HepG2 (cell line): ENCODE results near the gene PGAP1. TPM values are rescaled to one million over a fixed set of nuclear protein-coding genes. Genes with fewer than 3 reads are reported as not detected.

Source experiments
- ATAC-seq: fragments of 200-7000 bp; cut with Tn5 transposase; 3 replicates; pipeline ENCODE4 v1.9.1; 2020; ENCODE audit warnings: mild to moderate bottlenecking, moderate library complexity
- BruUV-seq: library from RNA; stranded (reverse); fragments of 400-500 nt; replicated peaks from 2 replicates; lab custom pipeline; 2021; lab: Mats Ljungman, UMichigan
- CTCF ChIA-PET: fragments of 300-600 bp; formaldehyde crosslinking; extraction: SDS; loops from one replicate; lab custom pipeline; 2021; ENCODE audit warnings: low total read pairs, inconsistent platforms, low intra/inter-chr PET ratio; lab: Yijun Ruan, JAX
- POLR2A ChIA-PET: fragments of 350-600 bp; sonication (Branson Sonifier 250); formaldehyde crosslinking; loops from one replicate; lab custom pipeline; 2020; ENCODE audit warnings: antibody characterized with exemption, inconsistent platforms; lab: Yijun Ruan, JAX
- DNase-seq: peaks from one replicate; pipeline ENCODE4 v3.0.0-alpha.2; 2015; ENCODE audit warnings: low spot score
- FAIRE-seq: peaks from 3 replicates; lab custom pipeline; 2011; peaks lifted over from hg19 to GRCh38; lab: Jason Lieb, UNC
- H2AFZ ChIP-seq: one replicate; pipeline ENCODE4 v1.6.1; 2011; ENCODE audit warnings: low read length, inconsistent platforms
- H3K27ac ChIP-seq: fragments of 300-600 bp; 3 replicates; pipeline ENCODE4 v1.8.0; 2011; ENCODE audit warnings: mixed run types, mild to moderate bottlenecking, mixed read lengths, low read length, inconsistent platforms; ENCODE audit not compliant: insufficient read depth; ENCODE audit errors: extremely low read length
- H3K27me3 ChIP-seq, 2 experiments: fragments of 200-600 bp in 1 of 2; 2 replicates in 1 of 2; 3 replicates in 1 of 2; pipeline versions ENCODE4 v1.6.0 to v1.8.0; 2011; ENCODE audit warnings: low read length in 2 of 2, mild to moderate bottlenecking in 2 of 2, moderate library complexity in 2 of 2, inconsistent platforms in 1 of 2; ENCODE audit not compliant: insufficient read depth in 2 of 2, control insufficient read depth in 1 of 2
- H3K36me3 ChIP-seq, 2 experiments: fragments of 200-600 bp in 1 of 2; replicated peaks in 1 of 2; 2 replicates in 1 of 2; 3 replicates in 1 of 2; pipeline versions ENCODE4 v1.5.1 to v1.8.0; 2011; ENCODE audit warnings: low read length in 2 of 2, inconsistent platforms in 1 of 2; ENCODE audit not compliant: insufficient read depth in 2 of 2, control insufficient read depth in 1 of 2
- H3K4me1 ChIP-seq: 2 replicates; pipeline ENCODE4 v1.5.1; 2012; ENCODE audit warnings: low read length, inconsistent platforms; ENCODE audit not compliant: insufficient read depth
- H3K4me2 ChIP-seq: 2 replicates; pipeline ENCODE4 v1.6.0; 2011; ENCODE audit warnings: low read depth, low read length, inconsistent platforms
- H3K4me3 ChIP-seq, 3 experiments: fragments of 200-600 bp in 1 of 3; sonication (generic), shearing (Covaris generic) in 1 of 3; replicated peaks in 1 of 3; 2 replicates each; pipeline ENCODE4 v1.5.1; 2011 to 2016; ENCODE audit warnings: low read length in 3 of 3, inconsistent platforms in 2 of 3, low read depth in 2 of 3, mild to moderate bottlenecking in 2 of 3, control low read depth in 1 of 3, mixed read lengths in 1 of 3; ENCODE audit not compliant: insufficient read depth in 1 of 3
- H3K79me2 ChIP-seq: one replicate; pipeline ENCODE4 v1.6.1; 2011; ENCODE audit warnings: low read length, inconsistent platforms; ENCODE audit not compliant: insufficient read depth
- H3K9ac ChIP-seq: 2 replicates; pipeline ENCODE4 v1.6.0; 2011; ENCODE audit warnings: mild to moderate bottlenecking, low read depth, low read length, inconsistent platforms; ENCODE audit not compliant: insufficient read depth
- H3K9me3 ChIP-seq: 2 replicates; pipeline ENCODE4 v1.5.1; 2012; ENCODE audit warnings: mild to moderate bottlenecking, low read length
- H4K20me1 ChIP-seq: 2 replicates; pipeline ENCODE4 v1.6.0; 2011; ENCODE audit warnings: inconsistent platforms, mild to moderate bottlenecking, low read length, moderate library complexity; ENCODE audit not compliant: insufficient read depth
- CREB1 ChIP-seq, 2 experiments: fragments of 450-650 bp in 1 of 2; IDR thresholded peaks; 2 replicates each; pipeline ENCODE4 v1.6.1; 2016 to 2017; ENCODE audit warnings: control low read depth in 1 of 2, mild to moderate bottlenecking in 1 of 2, missing compliant biosample characterization in 1 of 2, missing genetic modification characterization in 1 of 2
- EEA1 ChIP-seq: sonication (generic); formaldehyde crosslinking; IDR thresholded peaks from 2 replicates; pipeline ENCODE4 v1.5.1; 2020; ENCODE audit warnings: mild to moderate bottlenecking, missing genetic modification reagents, borderline replicate concordance
- FOXM1 ChIP-seq: sonication (generic); formaldehyde crosslinking; IDR thresholded peaks from 2 replicates; pipeline ENCODE4 v1.5.0; 2020; ENCODE audit warnings: missing genetic modification reagents
- HDAC2 ChIP-seq: sonication (generic); formaldehyde crosslinking; IDR thresholded peaks from 2 replicates; pipeline ENCODE4 v1.4.0; 2020; ENCODE audit warnings: missing genetic modification reagents
- HNF4G ChIP-seq, 2 experiments: sonication (generic) in 1 of 2; formaldehyde crosslinking in 1 of 2; IDR thresholded peaks; 2 replicates each; pipeline versions ENCODE4 v1.4.0 to v1.6.1; 2011 to 2020; ENCODE audit warnings: borderline replicate concordance in 2 of 2, low read depth in 2 of 2, mild to moderate bottlenecking in 2 of 2, low read length in 1 of 2, missing genetic modification reagents in 1 of 2, moderate library complexity in 1 of 2
- SALL2 ChIP-seq: sonication (generic); formaldehyde crosslinking; IDR thresholded peaks from 2 replicates; pipeline ENCODE4 v1.8.1; 2023; ENCODE audit warnings: mild to moderate bottlenecking, missing genetic modification reagents, inconsistent platforms
- SOX13 ChIP-seq, 3 experiments: fragments of 450-650 bp in 1 of 3; sonication (generic) in 1 of 3; formaldehyde crosslinking in 1 of 3; IDR thresholded peaks in 2 of 3; conservative IDR thresholded peaks in 1 of 3; 2 replicates each; pipeline versions ENCODE4 v1.5.0 to v1.6.1; 2016 to 2020; ENCODE audit warnings: antibody characterized with exemption in 1 of 3, mild to moderate bottlenecking in 1 of 3, missing compliant biosample characterization in 1 of 3, missing genetic modification reagents in 1 of 3, moderate library complexity in 1 of 3
- ZBTB14 ChIP-seq: sonication (generic); formaldehyde crosslinking; IDR thresholded peaks from 2 replicates; pipeline ENCODE4 v1.4.0; 2020; ENCODE audit warnings: missing genetic modification reagents
- ZKSCAN8 ChIP-seq: IDR thresholded peaks from 2 replicates; pipeline ENCODE4 v1.6.1; 2016; ENCODE audit warnings: borderline replicate concordance, missing genetic modification reagents, missing compliant biosample characterization
- ZNF136 ChIP-seq: sonication (generic); formaldehyde crosslinking; IDR thresholded peaks from 2 replicates; pipeline ENCODE4 v1.8.1; 2022; ENCODE audit warnings: low read depth, mild to moderate bottlenecking, moderate library complexity, missing genetic modification reagents
- ZNF160 ChIP-seq: sonication (generic); formaldehyde crosslinking; IDR thresholded peaks from 2 replicates; pipeline ENCODE4 v1.8.0; 2022; ENCODE audit warnings: mild to moderate bottlenecking, inconsistent platforms, missing genetic modification reagents
- ZNF350 ChIP-seq: sonication (generic); formaldehyde crosslinking; IDR thresholded peaks from 2 replicates; pipeline ENCODE4 v1.4.0; 2020; ENCODE audit warnings: mild to moderate bottlenecking, low read depth, missing genetic modification reagents, borderline replicate concordance
- ZNF362 ChIP-seq: sonication (generic); formaldehyde crosslinking; IDR thresholded peaks from 2 replicates; pipeline ENCODE4 v1.4.0; 2020; ENCODE audit warnings: missing genetic modification reagents, mild to moderate bottlenecking, borderline replicate concordance
- ZNF550 ChIP-seq: sonication (generic); formaldehyde crosslinking; IDR thresholded peaks from 2 replicates; pipeline ENCODE4 v1.4.0; 2020; ENCODE audit warnings: mild to moderate bottlenecking, missing genetic modification reagents, borderline replicate concordance
- ZNF609 ChIP-seq: sonication (generic); formaldehyde crosslinking; IDR thresholded peaks from 2 replicates; pipeline ENCODE4 v1.4.0; 2020; ENCODE audit warnings: mild to moderate bottlenecking, missing genetic modification reagents, borderline replicate concordance
- ZNF792 ChIP-seq: IDR thresholded peaks from 2 replicates; pipeline ENCODE4 v1.6.1; 2016
- ZSCAN9 ChIP-seq: IDR thresholded peaks from 2 replicates; pipeline ENCODE4 v1.6.1; 2016; ENCODE audit warnings: borderline replicate concordance
- WGBS: methylation state at CpG from one replicate; pipeline ENCODE4 v1.1.6; 2017; ENCODE audit warnings: low lambda C conversion rate; 5-methylcytosine and 5-hydroxymethylcytosine counted together
- in situ Hi-C: cut with HindIII; loops from 2 replicates; pipeline ENCODE4 v1.10.0; 2017; ENCODE audit warnings: low pct_unique_long_range_greater_than_20kb; ENCODE audit not compliant: extremely low pct_ligation_motif_present
- intact Hi-C: fragments of 100-400 bp; cut with micrococcal nuclease; formaldehyde crosslinking; loops from one replicate; pipeline ENCODE4 v1.10.0; 2022; ENCODE audit not compliant: unreplicated experiment
- polyA plus RNA-seq, 8 experiments: library from polyadenylated mRNA; depleted of rRNA in 3 of 8; stranded (reverse) in 7 of 8; unstranded in 1 of 8; fragments of >200 nt; fragmentation: Illumina TruSeq in 4 of 8; extraction: Trizol in 4 of 8; gene quantifications; 2 replicates each; pipeline versions ENCODE4 v1.2.1 to v1.2.3, GENCODE V29; 2011 to 2016; ENCODE audit warnings: low read depth in 4 of 8, missing spikeins in 1 of 8, mixed read lengths in 1 of 8; ENCODE audit not compliant: insufficient read depth in 1 of 8
- total RNA-seq, 5 experiments: library from RNA; depleted of rRNA; stranded (reverse); fragments of >200 nt; fragmentation: Illumina TruSeq; extraction: Trizol; gene quantifications; 2 replicates each; pipeline ENCODE4 v1.2.3, GENCODE V29; 2016; ENCODE audit warnings: low read depth in 1 of 5

The PGAP1 gene
- total and polyA plus RNA-seq, 2 of the 13 experiments (the other 11 are each of a cell fraction or from before 2014, with no cell fraction given), result 4.1 to 6.4 TPM

- ChIA-PET POLR2A (no interaction called here), CTCF (no interaction called here)
- Histone ChIP-seq H3K27me3 (no peaks in the 10 kb centered on the region; a peak in 1 of 5 replicates), H3K4me1 (peaks cover 6% of the 10 kb centered on the region), H3K4me2 (no peak overlapping the region), H4K20me1 (no peaks in the 10 kb centered on the region), H3K4me3 (no peak overlapping the region), H3K36me3 (no peaks in the 10 kb centered on the region), H2AFZ (no peak overlapping the region), H3K79me2 (no peaks in the 10 kb centered on the region), H3K9ac (no peak overlapping the region), H3K9me3 (no peaks in the 10 kb centered on the region), H3K27ac (no peak overlapping the region)
- DNase-seq (no peak), ATAC-seq (no peak), FAIRE-seq (no peak)
- intact Hi-C loops (no loop called here), in situ Hi-C loops (no loop called here)
- TF ChIP-seq ZNF160 (no peak), ZBTB14 (CRISPR knock-in tag) (no peak), ZNF609 (CRISPR knock-in tag) (no peak), ZNF362 (CRISPR knock-in tag) (no peak), ZKSCAN8 (no peak), ZNF550 (CRISPR knock-in tag) (no peak), ZNF792 (CRISPR knock-in tag) (no peak), HNF4G (IDR thresholded peaks at IDR 0.05; ENCODE audit: borderline replicate concordance, low read depth, low read length) (no peak), HNF4G (CRISPR knock-in tag; IDR thresholded peaks at IDR 0.05; ENCODE audit: borderline replicate concordance, low read depth) (no peak), ZNF350 (no peak), HDAC2 (CRISPR knock-in tag) (no peak), EEA1 (CRISPR knock-in tag) (no peak), SALL2 (CRISPR knock-in tag) (no peak), FOXM1 (CRISPR knock-in tag) (no peak), SOX13 (IDR thresholded peaks at IDR 0.05) (no peak), SOX13 (CRISPR knock-in tag; conservative IDR thresholded peaks at IDR 0.05 in 1 of 2, IDR thresholded peaks at IDR 0.05 in 1 of 2) (no peak), ZNF136 (CRISPR knock-in tag) (no peak), ZSCAN9 (CRISPR knock-in tag) (no peak), CREB1 (IDR thresholded peaks at IDR 0.05) (no peak), CREB1 (CRISPR knock-in tag; IDR thresholded peaks at IDR 0.05) (no peak)
- BruUV-seq, result no TSS peak
- WGBS, result 0% methylated on average over 2 of the region's 3 CpGs
These were observed 28.5 kb upstream of the PGAP1 start for GRCh38 chr2:196955036-196955435.
